ENCODE data around the gene GPANK1.

GPANK1 gene

GRCh38 chr6:31691078-31691463 lies 26.3 kb upstream of the GPANK1 start:
- DNase-seq = no peak

GRCh38 chr6:31690231-31691077 lies 25.7 kb upstream of the GPANK1 start:
- DNase-seq = no peak

- DNase-seq = no peak
These were observed 24.7 kb upstream of the GPANK1 start for GRCh38 chr6:31689249-31690110.

GRCh38 chr6:31687860-31688693 lies 23.3 kb upstream of the GPANK1 start:
- DNase-seq = no peak

GRCh38 chr6:31687321-31687720 lies 22.5 kb upstream of the GPANK1 start:
- no peak for DNase-seq

- no peak for DNase-seq
These were observed 21.7 kb upstream of the GPANK1 start for GRCh38 chr6:31686483-31686882.

- DNase-seq = no peak
These were observed 18.8 kb upstream of the GPANK1 start for GRCh38 chr6:31683591-31683990.

GRCh38 chr6:31681135-31681671 lies 16.4 kb upstream of the GPANK1 start:
- DNase-seq = peak; percentile 42

- DNase-seq = peak; percentile 83
These were observed 15.7 kb upstream of the GPANK1 start, which contains the start of gene LY6G5C for GRCh38 chr6:31680226-31681134. LY6G5C (minus strand) TSS chr6:31681067; CDS start chr6:31680373, 694 bp downstream.

- no peak for DNase-seq
These were observed 13.2 kb upstream of the GPANK1 start for GRCh38 chr6:31677955-31678354.

- no peak for DNase-seq
These were observed 12.1 kb upstream of the GPANK1 start for GRCh38 chr6:31676904-31677303.

GRCh38 chr6:31676322-31676903 lies 11.6 kb upstream of the GPANK1 start:
- no peak for DNase-seq

GRCh38 chr6:31669676-31670075 lies 4.9 kb upstream of the GPANK1 start, which contains the start of gene LY6G5B:
LY6G5B (plus strand) TSS chr6:31669976; CDS start chr6:31670951, 975 bp downstream.
- DNase-seq = no peak

- no peak for DNase-seq
These were observed 1.7 kb upstream of the GPANK1 start for GRCh38 chr6:31666337-31666965.

- DNase-seq = peak; percentile 98
These were observed 922 bp upstream of the GPANK1 start, which contains the start of gene CSNK2B for GRCh38 chr6:31665501-31666336. CSNK2B (plus strand) TSS chr6:31666080; CDS start chr6:31666832, 752 bp downstream.

- peak; percentile 82 for DNase-seq
These were observed 622 bp downstream of the GPANK1 start for GRCh38 chr6:31663961-31664789.

GRCh38 chr6:31663126-31663960 lies 1.5 kb downstream of the GPANK1 start:
- DNase-seq = no peak

All from fibroblast of skin of scalp (primary cell).